Common myeloid progenitor, CD34-positive (primary cell): ENCODE results near the gene TBL1Y. TPM values are rescaled to one million over a fixed set of nuclear protein-coding genes. Genes with fewer than 3 reads are reported as not detected.
A peak's percentile ranks its signal among the peaks of the same experiment; 100 is the strongest.
"Not testable (repeated sequence)": the region's sequence is repeated elsewhere in the genome, so short reads cannot be mapped to it uniquely, and the experiment has no call there.

ENCODE experiments used
- CTCF ChIA-PET: fragments of 350-600 bp; sonication (Branson Sonifier 250); formaldehyde crosslinking; loops from one replicate; lab custom pipeline; 2021; ENCODE audit warnings: antibody characterized with exemption; lab: Charles Lee
- POLR2A ChIA-PET: fragments of 350-600 bp; sonication (Branson Sonifier 250); formaldehyde crosslinking; loops from one replicate; lab custom pipeline; 2021; ENCODE audit warnings: antibody characterized with exemption; lab: Charles Lee
- DNase-seq, 3 donors: peaks; one replicate each; pipeline versions ENCODE4 v3.0.0 to v3.0.0-alpha.2; 2013
- H3K27ac ChIP-seq, 2 experiments: 1 replicate in 1 of 2; 2 replicates in 1 of 2; pipeline ENCODE4 v1.7.0; 2013; ENCODE audit warnings: inconsistent platforms in 2 of 2, low read length in 2 of 2, mild to moderate bottlenecking in 2 of 2, low read depth in 1 of 2, moderate library complexity in 1 of 2; ENCODE audit not compliant: severe bottlenecking in 2 of 2, insufficient read depth in 1 of 2, poor library complexity in 1 of 2
- H3K27me3 ChIP-seq, 5 experiments: replicated peaks in 2 of 5; 1 replicate in 3 of 5; 2 replicates in 2 of 5; pipeline versions ENCODE4 v1.6.1 to v1.7.0; 2013; ENCODE audit warnings: low read length in 4 of 5, mild to moderate bottlenecking in 2 of 5, moderate library complexity in 2 of 5, inconsistent platforms in 1 of 5; ENCODE audit not compliant: insufficient read depth in 5 of 5, control insufficient read depth in 4 of 5
- H3K36me3 ChIP-seq, 4 experiments: 1 replicate in 2 of 4; 2 replicates in 2 of 4; pipeline versions ENCODE4 v1.6.1 to v1.7.0; 2013; ENCODE audit warnings: low read length in 3 of 4, control low read depth in 1 of 4, mild to moderate bottlenecking in 1 of 4; ENCODE audit not compliant: control insufficient read depth in 4 of 4, insufficient read depth in 4 of 4
- H3K4me1 ChIP-seq, 4 experiments: 1 replicate in 3 of 4; 2 replicates in 1 of 4; pipeline versions ENCODE4 v1.6.1 to v1.7.1; 2013; ENCODE audit warnings: low read length in 3 of 4, mild to moderate bottlenecking in 3 of 4, control low read depth in 1 of 4, inconsistent platforms in 1 of 4, moderate library complexity in 1 of 4; ENCODE audit not compliant: control insufficient read depth in 4 of 4, insufficient read depth in 4 of 4; ENCODE audit errors: control extremely low read depth in 1 of 4
- H3K4me3 ChIP-seq, 7 experiments: 1 replicate in 4 of 7; 2 replicates in 3 of 7; pipeline versions ENCODE4 v1.5.1 to v1.7.0; 2013; ENCODE audit warnings: mild to moderate bottlenecking in 7 of 7, low read length in 6 of 7, moderate library complexity in 6 of 7, inconsistent platforms in 2 of 7, low read depth in 2 of 7, control low read depth in 1 of 7; ENCODE audit not compliant: insufficient read depth in 4 of 7, control insufficient read depth in 1 of 7; ENCODE audit errors: extremely low read depth in 1 of 7
- H3K9me3 ChIP-seq, 5 experiments: 1 replicate in 4 of 5; 2 replicates in 1 of 5; pipeline versions ENCODE4 v1.6.1 to v1.7.1; 2013; ENCODE audit warnings: low read length in 4 of 5, mild to moderate bottlenecking in 2 of 5, inconsistent platforms in 1 of 5, low read depth in 1 of 5, moderate library complexity in 1 of 5; ENCODE audit not compliant: control insufficient read depth in 4 of 5, insufficient read depth in 2 of 5; ENCODE audit errors: control extremely low read depth in 1 of 5
- WGBS: methylation state at CpG from one replicate; pipeline ENCODE4 v1.1.5; 2013; ENCODE audit not compliant: insufficient coverage; 5-methylcytosine and 5-hydroxymethylcytosine counted together
- polyA plus RNA-seq: library from polyadenylated mRNA; unstranded; fragments of 120-200 nt; gene quantifications from one replicate; pipeline ENCODE4 v1.2.1, GENCODE V29; 2013

TBL1Y gene
- not detected for polyA plus RNA-seq

GRCh38 chrY:6910372-6911252, at the start of gene TBL1Y:
TBL1Y (plus strand) TSS chrY:6910697; CDS start chrY:7025085, 114,388 bp downstream.
- ChIA-PET CTCF (no interaction called here), POLR2A (no interaction called here)
- H3K27me3 ChIP-seq: peaks cover 0 to 56% (median 0%) of the 10 kb centered on the region in 5 experiments
- H3K4me1 ChIP-seq: peaks cover 0 to 12% (median 0%) of the 10 kb centered on the region in 4 experiments
- no peaks in the 10 kb centered on the region for H3K36me3 ChIP-seq
- no peak for DNase-seq
- H3K27ac ChIP-seq: no peak within 1 kb of the TSS
- no CpG with 5 or more reads among the region's 91 CpGs for WGBS
- peak within 1 kb of the TSS in 3 of 7 experiments; percentile 7 to 58 (median 17) for H3K4me3 ChIP-seq
- H3K9me3 ChIP-seq: no peaks in the 10 kb centered on the region

DNA sequence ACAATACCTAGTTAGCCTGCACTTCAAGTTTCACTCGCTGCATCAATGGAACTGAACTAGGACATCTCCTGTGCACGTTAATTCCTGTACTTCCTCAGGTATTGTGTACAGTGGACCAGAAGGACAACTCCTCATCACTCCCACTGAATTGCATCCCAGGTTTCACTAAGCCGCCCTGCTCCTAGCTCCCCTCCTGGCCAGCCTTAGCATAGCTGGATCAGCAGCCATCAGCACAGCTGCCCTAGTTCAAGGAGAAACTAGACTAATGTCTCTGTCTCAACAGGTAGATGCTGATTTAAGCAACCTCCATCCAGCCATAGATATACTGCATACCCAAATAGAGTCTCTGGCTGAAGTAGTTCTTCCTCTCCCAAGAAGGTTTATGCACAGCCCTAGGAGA, 16.0 kb upstream of the TBL1Y start:
- no peaks in the 10 kb centered on the region for H3K27me3 ChIP-seq
- H3K9me3 ChIP-seq: no peaks in the 10 kb centered on the region
- ChIA-PET POLR2A (no interaction called here), CTCF (no interaction called here)
- WGBS: no CpG with 5 or more reads among the region's 3 CpGs
- no peaks in the 10 kb centered on the region for H3K36me3 ChIP-seq
- no peak overlapping the region for H3K27ac ChIP-seq
- no peak overlapping the region for H3K4me3 ChIP-seq
- H3K4me1 ChIP-seq: no peaks in the 10 kb centered on the region
- DNase-seq: no peak

DNA sequence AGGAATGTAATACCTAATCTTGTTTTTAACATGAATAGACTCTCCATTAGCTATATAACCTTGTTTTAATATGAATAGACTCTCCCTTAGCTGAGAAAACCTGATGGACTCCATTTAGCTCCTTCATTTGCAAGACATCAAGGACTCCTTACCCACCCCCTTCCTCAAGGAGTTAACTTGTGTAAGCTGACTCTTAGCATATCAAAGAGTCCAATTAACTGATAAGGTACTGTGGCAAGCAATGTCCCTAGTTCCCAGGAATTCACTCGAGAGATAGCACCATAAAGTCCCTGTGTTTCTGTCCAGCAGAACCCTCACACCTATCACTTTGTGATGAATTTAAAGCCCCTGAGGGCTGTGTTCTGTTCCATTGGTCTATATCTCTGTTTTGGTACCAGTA, 15.3 kb upstream of the TBL1Y start:
- no peak for DNase-seq
- CTCF ChIA-PET: no interaction called here
- Histone ChIP-seq H3K4me3 (no peak overlapping the region), H3K27ac (no peak overlapping the region), H3K27me3 (no peaks in the 10 kb centered on the region), H3K9me3 (no peaks in the 10 kb centered on the region), H3K4me1 (no peaks in the 10 kb centered on the region), H3K36me3 (no peaks in the 10 kb centered on the region)
- no CpG with 5 or more reads among the region's 1 CpG for WGBS
- POLR2A ChIA-PET: no interaction called here

DNA sequence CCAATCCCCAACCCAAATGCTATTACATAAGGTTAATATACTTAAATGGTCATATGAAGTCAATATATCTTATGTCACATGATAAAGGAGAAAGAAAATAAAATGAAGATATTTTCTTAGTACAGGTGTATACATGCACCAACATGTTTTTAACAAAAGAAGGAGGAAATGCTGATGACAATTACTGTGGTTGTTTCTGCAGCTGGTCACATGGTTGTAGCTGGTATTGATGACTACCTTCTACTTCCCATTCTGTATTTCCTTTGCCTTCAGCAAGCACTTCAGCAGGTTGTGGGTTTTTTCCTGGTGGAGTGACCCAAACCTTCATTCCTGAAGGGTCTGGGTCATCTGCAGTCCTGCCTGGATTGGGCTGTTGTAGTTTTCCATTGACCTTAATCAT, 8.4 kb upstream of the TBL1Y start:
- DNase-seq, H3K9me3 ChIP-seq, H3K4me1 ChIP-seq, CTCF ChIA-PET, H3K4me3 ChIP-seq, POLR2A ChIA-PET, H3K36me3 ChIP-seq, H3K27ac ChIP-seq, H3K27me3 ChIP-seq: not testable (repeated sequence)

DNA sequence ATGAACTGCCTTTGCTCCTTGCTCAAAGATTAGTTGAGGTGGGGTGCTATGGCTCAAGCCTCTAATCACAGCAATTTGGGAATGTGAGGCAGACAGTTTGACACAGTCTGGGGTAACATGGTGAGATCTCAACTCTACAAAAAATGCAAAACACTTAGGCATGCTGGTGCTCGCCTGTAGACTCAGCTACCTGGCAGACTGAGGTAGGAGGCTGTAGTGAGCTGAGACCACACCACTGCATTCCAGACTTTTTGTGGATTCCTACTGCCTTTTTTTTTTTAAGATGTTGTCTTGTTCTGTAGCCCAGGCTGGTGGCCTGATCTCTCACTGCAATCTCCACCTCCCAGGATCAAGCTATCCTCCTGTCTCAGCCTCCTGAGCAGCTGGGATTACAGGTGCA, 2.9 kb upstream of the TBL1Y start:
- WGBS: no CpG with 5 or more reads among the region's 1 CpG
- no peak overlapping the region for H3K27ac ChIP-seq
- H3K27me3 ChIP-seq: peaks cover 0 to 42% (median 0%) of the 10 kb centered on the region in 5 experiments
- H3K36me3 ChIP-seq: no peaks in the 10 kb centered on the region
- peaks cover 0 to 12% (median 0%) of the 10 kb centered on the region in 4 experiments for H3K4me1 ChIP-seq
- POLR2A ChIA-PET: no interaction called here
- DNase-seq: no peak
- no peaks in the 10 kb centered on the region for H3K9me3 ChIP-seq
- CTCF ChIA-PET: no interaction called here
- no peak overlapping the region for H3K4me3 ChIP-seq

DNA sequence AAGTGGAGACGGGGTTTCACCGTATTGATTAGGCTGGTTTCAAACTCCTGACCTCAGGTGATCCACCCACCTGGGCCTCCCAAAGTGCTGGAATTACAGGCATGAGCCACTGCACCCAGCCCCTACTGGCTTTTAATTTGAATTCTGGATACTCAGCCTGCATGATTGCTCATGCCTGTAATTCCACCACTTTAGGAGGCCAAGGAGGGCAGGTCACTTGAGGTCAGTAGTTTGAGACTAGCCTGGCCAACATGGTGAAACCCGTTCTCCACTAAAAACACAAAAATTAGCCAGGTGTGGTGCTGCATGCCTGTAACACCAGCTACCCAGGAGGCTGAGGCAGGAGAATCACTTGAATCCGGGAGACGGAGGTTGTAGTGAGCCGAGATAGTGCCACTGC, 2.5 kb upstream of the TBL1Y start:
- POLR2A ChIA-PET, DNase-seq, H3K4me3 ChIP-seq, H3K9me3 ChIP-seq, H3K36me3 ChIP-seq, CTCF ChIA-PET, H3K27ac ChIP-seq: not testable (repeated sequence)
- H3K27me3 ChIP-seq: peaks cover 0 to 46% (median 0%) of the 10 kb centered on the region in 5 experiments
- WGBS: no CpG with 5 or more reads among the region's 6 CpGs
- peaks cover 0 to 12% (median 0%) of the 10 kb centered on the region in 4 experiments for H3K4me1 ChIP-seq

GRCh38 chrY:6909118-6909521, 1.4 kb upstream of the TBL1Y start:
- ChIA-PET POLR2A (no interaction called here), CTCF (no interaction called here)
- peaks cover 0 to 12% (median 0%) of the 10 kb centered on the region in 4 experiments for H3K4me1 ChIP-seq
- H3K4me3 ChIP-seq: no peak overlapping the region
- no peaks in the 10 kb centered on the region for H3K9me3 ChIP-seq
- no peak overlapping the region for H3K27ac ChIP-seq
- WGBS: no CpG with 5 or more reads among the region's 14 CpGs
- no peak for DNase-seq
- H3K27me3 ChIP-seq: peaks cover 0 to 53% (median 0%) of the 10 kb centered on the region in 5 experiments
- no peaks in the 10 kb centered on the region for H3K36me3 ChIP-seq
